ES-I3 (cell line): ENCODE data around the gene ODAPH.
"Not testable (repeated sequence)": the region's sequence is repeated elsewhere in the genome, so short reads cannot be mapped to it uniquely, and the experiment has no call there.

Source experiments
- H3K36me3 ChIP-seq: 2 replicates; pipeline ENCODE4 v1.6.1; 2013; ENCODE audit warnings: mild to moderate bottlenecking, low read length, control low read depth, moderate library complexity; ENCODE audit not compliant: insufficient read depth
- H3K4me1 ChIP-seq: 2 replicates; pipeline ENCODE4 v1.6.1; 2013; ENCODE audit warnings: mild to moderate bottlenecking, control low read depth, low read length; ENCODE audit not compliant: insufficient read depth
- H3K9ac ChIP-seq: 2 replicates; pipeline ENCODE4 v1.6.1; 2013; ENCODE audit warnings: low read depth, mild to moderate bottlenecking, low read length, moderate library complexity
- H3K9me3 ChIP-seq: 2 replicates; pipeline ENCODE4 v1.6.1; 2013; ENCODE audit warnings: mild to moderate bottlenecking, low read length, moderate library complexity; ENCODE audit not compliant: control insufficient read depth, insufficient read depth

ODAPH gene

DNA sequence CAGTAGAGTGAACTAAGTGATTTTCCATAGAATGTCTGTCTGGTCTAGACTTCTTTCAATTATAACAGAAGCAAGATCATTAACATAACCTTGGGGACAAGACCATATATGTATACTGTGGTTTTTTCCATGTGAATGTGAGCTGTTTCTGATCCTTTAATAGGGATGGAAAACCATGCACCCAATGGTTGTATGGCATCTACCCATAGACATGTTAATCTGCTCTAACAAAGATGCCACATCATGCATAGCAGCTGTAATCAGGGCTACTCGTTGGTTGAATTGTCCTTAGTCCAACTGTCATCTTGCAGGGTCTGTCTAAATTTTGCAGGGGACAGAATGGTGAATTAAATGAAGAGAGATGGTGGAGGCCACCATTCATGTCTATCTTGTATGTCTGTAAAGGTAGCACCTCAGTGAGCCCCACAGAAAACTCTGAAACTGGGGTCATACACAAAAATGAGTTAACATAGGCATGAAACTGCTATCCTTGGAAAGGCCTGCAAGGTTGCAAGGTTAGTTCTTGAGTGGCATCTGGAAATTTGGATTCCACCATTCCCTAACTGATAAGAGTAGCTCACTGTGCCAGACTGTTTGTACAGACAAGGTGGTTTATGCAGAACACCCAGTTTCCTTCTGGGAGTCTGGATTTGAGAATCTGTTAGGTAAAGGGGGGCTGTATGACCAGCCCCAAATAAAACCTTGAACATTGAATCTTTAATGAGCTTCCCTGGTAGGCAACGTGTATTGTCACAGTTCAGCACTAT, 25.1 kb upstream of the ODAPH start:
- no peak overlapping the region for H3K9ac ChIP-seq
- peaks cover 15% of the 10 kb centered on the region for H3K9me3 ChIP-seq
- H3K4me1 ChIP-seq, result no peaks in the 10 kb centered on the region
- H3K36me3 ChIP-seq, result peaks cover 19% of the 10 kb centered on the region

DNA sequence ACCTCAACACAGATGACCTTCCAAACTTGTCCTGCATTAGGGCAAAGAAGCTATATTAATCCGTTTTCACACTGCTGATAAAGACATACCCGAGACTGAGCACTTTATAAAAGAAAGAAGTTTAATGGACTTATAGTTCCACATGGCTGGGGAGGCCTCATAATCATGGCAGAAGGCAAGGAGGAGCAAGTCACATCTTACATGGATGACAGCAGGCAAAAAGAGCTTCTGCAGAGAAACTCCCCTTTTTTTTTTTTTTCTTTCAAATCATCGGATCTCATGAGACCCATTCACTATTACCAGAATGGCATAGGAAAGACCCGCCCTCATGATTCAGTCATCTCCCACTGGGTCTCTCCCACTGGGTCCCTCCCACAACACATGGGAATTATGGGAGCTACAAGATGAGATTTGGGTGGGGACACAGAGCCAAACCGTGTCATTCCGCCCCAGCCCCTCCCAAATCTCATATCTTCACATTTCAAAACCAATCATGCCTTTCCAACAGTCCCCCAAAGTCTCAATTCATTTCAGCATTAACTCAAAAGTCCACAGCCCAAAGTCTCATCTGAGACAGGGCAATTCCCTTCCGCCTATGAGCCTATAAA, 24.2 kb upstream of the ODAPH start:
- Histone ChIP-seq H3K36me3 (peaks cover 15% of the 10 kb centered on the region), H3K9me3 (peaks cover 15% of the 10 kb centered on the region)
- not testable (repeated sequence) for H3K9ac ChIP-seq, H3K4me1 ChIP-seq

DNA sequence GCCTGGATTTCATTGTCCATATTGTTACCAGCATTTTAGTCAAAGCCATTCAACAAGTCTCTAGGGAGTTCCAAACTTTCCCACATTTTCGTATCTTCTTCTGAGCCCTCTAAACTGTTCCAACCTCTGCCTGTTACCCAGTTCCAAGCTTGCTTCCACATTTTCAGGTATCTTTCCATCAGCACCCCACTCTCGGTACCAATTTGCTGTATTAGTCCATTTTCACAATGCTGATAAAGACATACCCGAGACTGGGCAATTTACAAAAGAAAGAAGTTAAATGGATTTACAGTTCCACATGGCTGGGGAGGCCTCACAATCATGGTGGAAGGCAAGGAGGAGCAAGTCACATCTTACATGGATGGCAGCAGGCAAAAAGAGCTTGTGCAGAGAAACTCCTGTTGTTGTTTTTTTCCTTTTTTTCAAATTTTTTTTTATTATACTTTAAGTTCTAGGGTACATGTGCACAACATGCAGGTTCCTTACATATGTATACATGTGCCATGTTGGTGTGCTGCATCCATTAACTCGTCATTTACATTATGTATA, 22.5 kb upstream of the ODAPH start:
- peaks cover 15% of the 10 kb centered on the region for H3K9me3 ChIP-seq
- H3K9ac ChIP-seq, H3K4me1 ChIP-seq: not testable (repeated sequence)
- H3K36me3 ChIP-seq, result peaks cover 11% of the 10 kb centered on the region

DNA sequence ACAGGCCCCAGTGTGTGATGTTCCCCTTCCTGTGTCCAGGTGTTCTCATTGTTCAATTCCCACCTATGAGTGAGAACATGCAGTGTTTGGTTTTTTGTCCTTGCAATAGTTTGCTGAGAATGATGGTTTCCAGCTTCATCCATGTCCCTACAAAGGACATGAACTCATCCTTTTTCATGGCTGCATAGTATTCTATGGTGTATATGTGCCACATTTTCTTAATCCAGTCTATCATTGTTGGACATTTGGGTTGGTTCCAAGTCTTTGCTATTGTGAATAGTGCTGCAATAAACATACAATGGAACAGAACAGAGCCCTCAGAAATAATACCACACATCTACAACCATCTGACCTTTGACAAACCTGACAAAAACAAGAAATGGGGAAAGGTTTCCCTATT, 21.9 kb upstream of the ODAPH start:
- Histone ChIP-seq H3K9me3 (peaks cover 15% of the 10 kb centered on the region), H3K36me3 (peaks cover 11% of the 10 kb centered on the region)
- not testable (repeated sequence) for H3K4me1 ChIP-seq, H3K9ac ChIP-seq

DNA sequence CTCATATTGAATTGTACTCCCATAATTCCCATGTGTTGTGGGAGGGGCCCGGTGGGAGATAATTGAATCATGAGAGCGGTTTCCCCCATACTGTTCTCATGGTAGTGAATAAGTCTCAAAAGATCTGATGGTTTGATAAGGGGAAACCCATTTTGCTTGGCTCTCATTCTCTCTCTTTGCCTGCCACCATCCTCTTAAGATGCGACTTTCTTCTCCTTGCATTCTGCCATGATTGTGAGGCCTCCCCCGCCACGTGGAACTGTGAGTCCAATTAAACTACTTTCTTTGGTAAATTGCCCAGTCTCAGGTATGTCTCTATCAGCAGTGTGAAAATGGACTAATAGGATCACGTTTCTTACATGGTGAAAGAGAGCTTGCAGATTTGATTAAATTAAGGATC, 18.6 kb upstream of the ODAPH start:
- not testable (repeated sequence) for H3K4me1 ChIP-seq, H3K9me3 ChIP-seq, H3K9ac ChIP-seq, H3K36me3 ChIP-seq

DNA sequence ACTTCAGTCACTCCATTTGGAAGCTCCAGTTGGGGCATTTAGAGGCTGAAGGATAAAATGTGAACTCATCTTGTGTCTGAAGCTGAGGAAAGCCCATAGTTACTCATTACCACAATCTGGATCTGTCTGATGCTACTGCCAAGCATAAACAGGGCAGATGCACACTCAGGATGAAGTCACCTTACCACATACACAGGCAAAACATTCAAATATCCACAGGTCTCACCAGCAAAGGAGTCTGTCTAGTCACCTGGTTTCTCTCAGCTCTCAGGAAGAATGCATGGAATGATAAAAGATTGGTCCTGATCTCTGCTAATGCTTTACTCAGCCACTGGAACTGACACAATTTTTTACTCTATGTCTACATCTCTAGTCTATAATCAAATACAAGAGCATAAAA, 13.0 kb upstream of the ODAPH start:
- Histone ChIP-seq H3K9me3 (no peaks in the 10 kb centered on the region), H3K9ac (no peak overlapping the region), H3K4me1 (no peaks in the 10 kb centered on the region), H3K36me3 (no peaks in the 10 kb centered on the region)

DNA sequence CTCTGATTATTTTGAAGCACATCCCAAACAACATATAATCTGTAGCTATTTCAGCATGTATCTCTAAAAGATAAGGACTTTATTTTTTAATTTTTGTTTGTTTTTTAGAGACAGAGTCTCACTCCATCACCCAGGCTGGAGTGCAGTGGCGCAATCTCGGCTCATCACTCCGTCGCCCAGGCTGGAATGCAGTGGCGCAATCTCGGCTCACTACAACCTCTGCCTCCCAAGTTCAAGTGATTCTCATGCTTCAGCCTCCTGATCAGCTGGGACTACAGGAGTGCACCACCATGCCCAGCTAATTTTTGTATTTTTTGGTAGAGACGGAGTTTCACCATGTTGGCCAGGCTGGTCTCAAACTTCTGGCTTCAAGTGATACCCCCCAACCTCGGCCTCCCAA, 11.6 kb upstream of the ODAPH start:
- H3K4me1 ChIP-seq, H3K36me3 ChIP-seq, H3K9me3 ChIP-seq, H3K9ac ChIP-seq: not testable (repeated sequence)

DNA sequence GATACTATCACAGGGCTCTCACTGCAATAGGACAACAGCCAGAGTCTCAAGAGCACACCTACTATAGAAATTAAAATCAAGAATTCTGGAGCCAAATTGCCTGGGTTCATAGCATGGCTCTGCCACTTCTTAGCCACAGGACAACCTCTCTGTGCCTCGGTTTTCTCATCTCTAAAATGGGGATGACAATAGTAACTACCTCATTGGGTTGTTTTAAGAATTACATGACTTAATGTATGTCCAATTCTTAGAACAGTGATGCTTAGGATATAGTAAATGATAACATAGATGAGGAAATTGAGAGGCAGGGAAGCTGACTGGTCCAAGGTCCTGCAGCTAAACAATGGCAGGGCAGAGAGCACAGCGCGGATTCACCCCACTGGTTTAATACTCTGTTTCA, 11.0 kb upstream of the ODAPH start:
- H3K4me1 ChIP-seq, result no peaks in the 10 kb centered on the region

DNA sequence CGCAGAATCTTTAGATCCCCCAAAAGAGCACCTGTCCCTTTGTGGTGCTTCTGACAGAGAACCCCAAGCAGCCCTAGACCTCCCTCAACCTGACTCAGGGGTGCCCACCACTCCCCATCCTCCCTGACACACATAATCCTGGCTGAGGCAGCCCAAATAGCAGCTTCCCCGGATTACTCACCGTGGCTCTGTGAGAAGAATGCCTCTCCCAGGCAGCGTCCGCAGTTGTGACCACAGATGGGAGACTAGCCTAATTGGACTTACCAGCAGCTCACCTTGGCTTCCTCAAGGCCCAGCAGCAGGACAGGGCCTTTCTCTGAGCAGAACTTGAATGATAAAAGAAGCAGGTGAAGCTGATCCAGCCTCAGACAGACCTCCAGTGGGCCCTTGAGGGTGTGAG, 10.3 kb upstream of the ODAPH start:
- Histone ChIP-seq H3K4me1 (no peaks in the 10 kb centered on the region), H3K9ac (no peak overlapping the region), H3K9me3 (no peaks in the 10 kb centered on the region), H3K36me3 (no peaks in the 10 kb centered on the region)

More for the DNA sequence above, 11.0 kb upstream of the ODAPH start:
- Histone ChIP-seq H3K9ac (no peak overlapping the region), H3K9me3 (no peaks in the 10 kb centered on the region), H3K36me3 (no peaks in the 10 kb centered on the region)

DNA sequence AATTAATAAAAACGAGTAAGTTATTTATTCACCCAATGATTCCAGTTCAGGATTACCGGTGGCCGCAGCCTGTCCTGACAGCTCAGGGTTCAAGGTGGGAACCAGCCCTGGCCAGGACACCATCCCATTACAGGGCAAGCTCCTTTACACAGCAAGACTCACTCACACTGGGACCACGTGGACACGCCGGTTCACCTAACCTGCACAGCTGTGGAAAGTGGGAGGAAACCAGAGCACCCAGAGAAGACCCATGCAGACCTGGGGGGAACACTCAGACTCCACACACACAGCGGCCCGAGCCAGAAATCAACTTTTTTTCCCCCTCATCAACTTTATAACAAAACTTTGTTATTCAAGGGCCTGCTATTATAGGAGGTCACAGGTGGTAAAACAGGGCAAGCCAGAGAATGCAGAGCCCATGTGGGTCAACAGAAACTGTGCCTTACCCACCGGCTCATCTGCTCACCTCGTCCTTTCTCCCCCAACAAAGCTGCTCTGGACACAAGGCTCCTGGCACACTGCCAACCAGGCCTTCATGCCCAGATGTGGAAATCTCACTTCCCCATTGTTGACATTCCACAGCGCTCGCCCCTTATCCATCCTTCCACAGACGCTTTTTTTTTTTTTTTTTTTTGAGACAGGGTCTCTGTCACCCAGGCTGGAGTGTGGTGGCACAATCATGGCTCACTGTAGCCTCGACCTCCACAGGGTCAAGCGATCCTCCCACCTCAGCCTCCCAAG, 8.0 kb upstream of the ODAPH start:
- no peak overlapping the region for H3K9ac ChIP-seq
- H3K4me1 ChIP-seq, result no peaks in the 10 kb centered on the region
- no peaks in the 10 kb centered on the region for H3K36me3 ChIP-seq
- H3K9me3 ChIP-seq, result no peaks in the 10 kb centered on the region

DNA sequence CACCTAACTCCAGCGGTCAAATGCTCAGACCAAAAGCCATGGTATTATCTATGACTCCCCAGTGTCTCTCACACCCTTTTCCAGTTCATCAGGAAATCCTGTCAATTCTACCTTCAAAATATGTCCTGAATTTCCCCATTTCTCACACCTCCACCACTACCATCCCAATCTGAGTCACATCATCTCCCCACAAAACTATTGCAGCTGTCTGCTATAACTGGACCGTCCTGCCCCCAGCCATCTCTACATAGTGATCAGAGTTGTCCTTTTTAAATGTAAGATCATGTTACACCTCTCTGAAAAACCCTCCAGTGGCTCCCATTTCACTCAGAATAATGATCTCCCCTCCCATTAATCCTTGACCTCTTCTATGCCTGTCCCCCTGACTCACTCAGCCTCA, 6.8 kb upstream of the ODAPH start:
- H3K9me3 ChIP-seq, result no peaks in the 10 kb centered on the region
- no peaks in the 10 kb centered on the region for H3K4me1 ChIP-seq
- no peak overlapping the region for H3K9ac ChIP-seq
- no peaks in the 10 kb centered on the region for H3K36me3 ChIP-seq

DNA sequence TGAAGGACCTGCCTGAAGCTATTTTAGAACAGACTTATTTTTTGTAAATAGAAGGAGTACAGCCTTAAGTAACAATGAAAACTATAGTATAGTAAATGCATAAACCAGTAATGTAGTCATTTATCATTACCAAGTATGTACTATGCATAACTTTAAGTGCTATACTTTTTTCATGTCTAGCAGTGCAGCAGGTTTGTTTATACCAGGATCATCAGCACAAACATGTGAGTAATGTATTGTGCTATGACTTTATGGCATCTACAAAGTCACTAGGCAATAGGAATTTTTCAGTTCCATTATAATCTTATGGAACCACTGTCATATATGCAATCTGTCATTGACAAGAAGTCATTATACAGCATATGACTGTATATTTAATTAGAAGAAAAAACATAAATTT, 3.4 kb upstream of the ODAPH start:
- H3K36me3 ChIP-seq, result no peaks in the 10 kb centered on the region
- no peaks in the 10 kb centered on the region for H3K9me3 ChIP-seq
- peaks cover 12% of the 10 kb centered on the region for H3K4me1 ChIP-seq
- H3K9ac ChIP-seq, result no peak overlapping the region

DNA sequence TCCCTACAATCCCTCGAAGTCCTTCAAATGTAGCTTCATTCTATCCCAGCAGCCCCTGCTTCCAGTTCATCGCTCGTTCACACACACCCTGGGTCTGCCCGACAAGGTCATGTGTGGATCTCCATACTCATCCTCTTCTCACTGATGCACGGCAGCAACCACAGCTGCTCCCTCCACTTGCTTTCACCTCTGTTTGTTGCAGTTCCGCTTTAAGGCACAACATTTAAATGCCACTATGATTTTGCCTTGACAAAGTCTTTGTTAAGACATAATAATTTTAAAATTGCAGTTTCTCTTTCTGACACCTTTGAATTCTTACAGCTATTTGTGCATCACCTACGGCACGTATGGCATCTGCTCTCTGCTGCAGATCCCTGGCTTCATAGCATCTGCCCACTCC, 1.8 kb downstream of the ODAPH start:
- Histone ChIP-seq H3K9me3 (no peaks in the 10 kb centered on the region), H3K36me3 (no peaks in the 10 kb centered on the region), H3K9ac (no peak overlapping the region), H3K4me1 (peaks cover 15% of the 10 kb centered on the region)

DNA sequence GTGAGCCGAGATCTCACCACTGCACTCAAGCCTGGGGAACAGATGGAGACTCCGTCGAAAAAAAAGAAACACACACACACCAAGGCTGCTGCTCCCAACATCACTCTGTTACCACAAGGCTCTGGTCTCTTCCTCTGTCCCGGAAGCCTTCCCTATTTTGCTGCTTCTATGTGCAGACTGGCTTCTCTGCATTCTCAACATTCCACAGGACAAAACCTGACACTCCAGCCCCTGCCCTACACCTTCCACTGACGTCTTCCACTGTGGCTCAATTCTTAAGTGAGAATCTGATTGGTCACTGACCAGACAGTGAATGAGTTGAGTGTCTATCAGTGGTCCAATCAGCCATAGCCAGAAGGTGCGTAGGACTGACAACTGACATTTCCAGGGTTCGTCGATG, 5.9 kb downstream of the ODAPH start:
- Histone ChIP-seq H3K36me3 (no peaks in the 10 kb centered on the region), H3K9ac (no peak overlapping the region), H3K9me3 (no peaks in the 10 kb centered on the region), H3K4me1 (peaks cover 3% of the 10 kb centered on the region)

DNA sequence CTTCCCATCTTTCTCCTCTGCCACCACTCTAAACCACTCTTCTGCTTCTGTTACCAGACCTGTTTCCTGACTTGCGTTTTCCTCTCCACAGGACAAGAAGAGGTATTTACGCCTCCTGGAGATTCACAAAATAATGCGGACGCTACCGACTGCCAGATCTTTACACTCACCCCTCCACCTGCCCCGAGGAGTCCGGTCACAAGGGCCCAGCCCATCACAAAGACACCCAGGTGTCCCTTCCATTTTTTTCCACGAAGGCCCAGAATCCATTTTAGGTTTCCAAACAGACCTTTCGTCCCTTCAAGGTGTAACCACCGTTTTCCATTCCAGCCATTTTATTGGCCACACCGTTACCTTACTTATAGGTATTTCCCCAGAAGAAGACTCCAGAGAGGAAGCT, 8.2 kb downstream of the ODAPH start:
- H3K9ac ChIP-seq, result no peak overlapping the region
- peaks cover 3% of the 10 kb centered on the region for H3K4me1 ChIP-seq
- H3K36me3 ChIP-seq, result no peaks in the 10 kb centered on the region
- H3K9me3 ChIP-seq, result peaks cover 3% of the 10 kb centered on the region; the same call in 1 of the 2 replicates
